22Rv1 (cell line): Measurements from ENCODE around the gene RNF223.

Source experiments
- H3K27ac ChIP-seq: fragments of 450-650 bp; 2 replicates; pipeline ENCODE4 v1.5.1; 2017
- CTCF ChIP-seq: fragments of 450-650 bp; IDR thresholded peaks from 2 replicates; pipeline ENCODE4 v1.5.1; 2017; ENCODE audit warnings: mild to moderate bottlenecking
- ZFX ChIP-seq: fragments of 450-650 bp; IDR thresholded peaks from 2 replicates; pipeline ENCODE4 v1.6.1; 2017; ENCODE audit warnings: antibody characterized with exemption, borderline replicate concordance

RNF223 gene

GRCh38 chr1:1115136-1115785, 41.2 kb upstream of the RNF223 start:
- peak overlapping the region; percentile 58 for H3K27ac ChIP-seq
- TF ChIP-seq ZFX (no peak), CTCF (no peak)

- TF ChIP-seq CTCF (no peak), ZFX (no peak)
- H3K27ac ChIP-seq, result no peak overlapping the region
Observed at GRCh38 chr1:1114431-1114830, 40.3 kb upstream of the RNF223 start.

GRCh38 chr1:1112237-1112985, 38.3 kb upstream of the RNF223 start:
- H3K27ac ChIP-seq, result no peak overlapping the region
- no peak for TF ChIP-seq CTCF
- no peak for TF ChIP-seq ZFX

GRCh38 chr1:1111516-1112236, 37.6 kb upstream of the RNF223 start:
- H3K27ac ChIP-seq, result no peak overlapping the region
- TF ChIP-seq CTCF (no peak), ZFX (no peak)

- no peak overlapping the region for H3K27ac ChIP-seq
- TF ChIP-seq CTCF, result no peak
- TF ChIP-seq ZFX, result no peak
Observed at GRCh38 chr1:1110561-1110971, 36.5 kb upstream of the RNF223 start.

GRCh38 chr1:1109743-1110142, 35.6 kb upstream of the RNF223 start:
- H3K27ac ChIP-seq, result no peak overlapping the region
- TF ChIP-seq CTCF, result no peak
- TF ChIP-seq ZFX, result no peak
